HepG2 (cell line): Measurements from ENCODE around the gene RBCK1. TPM values are rescaled to one million over a fixed set of nuclear protein-coding genes. Genes with fewer than 3 reads are reported as not detected.
A peak's percentile ranks its signal among the peaks of the same experiment; 100 is the strongest.

Source experiments
- ARID4A ChIP-seq: sonication (generic); formaldehyde crosslinking; IDR thresholded peaks from 2 replicates; pipeline ENCODE4 v1.5.0; 2020; ENCODE audit warnings: mild to moderate bottlenecking, missing genetic modification reagents, borderline replicate concordance
- CREB1 ChIP-seq, 2 experiments: fragments of 450-650 bp in 1 of 2; IDR thresholded peaks; 2 replicates each; pipeline ENCODE4 v1.6.1; 2016 to 2017; ENCODE audit warnings: control low read depth in 1 of 2, mild to moderate bottlenecking in 1 of 2, missing compliant biosample characterization in 1 of 2, missing genetic modification characterization in 1 of 2
- ELF4 ChIP-seq: sonication (generic); formaldehyde crosslinking; IDR thresholded peaks from 2 replicates; pipeline ENCODE4 v1.5.0; 2020; ENCODE audit warnings: missing genetic modification reagents, mild to moderate bottlenecking, moderate library complexity, borderline replicate concordance
- HNRNPLL ChIP-seq: fragments of 200-400 bp; formaldehyde crosslinking; IDR thresholded peaks from 2 replicates; pipeline ENCODE4 v1.6.1; 2017; ENCODE audit warnings: mild to moderate bottlenecking, low read depth, low read length; ENCODE audit not compliant: poor library complexity, severe bottlenecking
- HOMEZ ChIP-seq: IDR thresholded peaks from 2 replicates; pipeline ENCODE4 v1.6.1; 2016; ENCODE audit warnings: low read depth
- IRF1 ChIP-seq: sonication (generic); formaldehyde crosslinking; IDR thresholded peaks from 2 replicates; pipeline ENCODE4 v1.4.0; 2020; ENCODE audit warnings: low read depth, mild to moderate bottlenecking, missing genetic modification reagents
- NR1H2 ChIP-seq: sonication (generic); formaldehyde crosslinking; IDR thresholded peaks from 2 replicates; pipeline ENCODE4 v1.8.1; 2022; ENCODE audit warnings: low read depth, missing genetic modification reagents, borderline replicate concordance
- PBX3 ChIP-seq: sonication (generic); formaldehyde crosslinking; IDR thresholded peaks from 2 replicates; pipeline ENCODE4 v1.8.1; 2023; ENCODE audit warnings: missing genetic modification reagents, inconsistent platforms, borderline replicate concordance
- PTBP1 ChIP-seq: fragments of 200-400 bp; formaldehyde crosslinking; IDR thresholded peaks from 2 replicates; pipeline ENCODE4 v1.6.1; 2018; ENCODE audit warnings: low read length, low read depth; ENCODE audit not compliant: poor library complexity, severe bottlenecking
- RBM39 ChIP-seq: fragments of 200-400 bp; formaldehyde crosslinking; IDR thresholded peaks from one replicate; pipeline ENCODE4 v1.6.1; 2018; ENCODE audit warnings: antibody characterized with exemption, mild to moderate bottlenecking, low read depth, low read length; ENCODE audit not compliant: poor library complexity, severe bottlenecking
- SMC3 ChIP-seq: IDR thresholded peaks from 2 replicates; pipeline ENCODE4 v1.6.1; 2011; ENCODE audit warnings: low read length, improper control_type of control experiment
- SRSF4 ChIP-seq: fragments of 200-400 bp; formaldehyde crosslinking; IDR thresholded peaks from one replicate; pipeline ENCODE4 v1.6.1; 2018; ENCODE audit warnings: mild to moderate bottlenecking, low read depth, low read length, moderate library complexity; ENCODE audit not compliant: poor library complexity, severe bottlenecking
- TP53 ChIP-seq: sonication (generic); formaldehyde crosslinking; conservative IDR thresholded peaks from 2 replicates; pipeline ENCODE4 v1.4.0; 2020; ENCODE audit warnings: missing genetic modification reagents
- ZNF12 ChIP-seq: sonication (generic); formaldehyde crosslinking; IDR thresholded peaks from 2 replicates; pipeline ENCODE4 v1.5.0; 2020; ENCODE audit warnings: missing genetic modification reagents
- ZNF230 ChIP-seq: sonication (generic); formaldehyde crosslinking; IDR thresholded peaks from 2 replicates; pipeline ENCODE4 v1.4.0; 2020; ENCODE audit warnings: mild to moderate bottlenecking, missing genetic modification reagents
- ZNF333 ChIP-seq: sonication (generic); formaldehyde crosslinking; IDR thresholded peaks from 2 replicates; pipeline ENCODE4 v1.4.0; 2020; ENCODE audit warnings: mild to moderate bottlenecking, missing genetic modification reagents, borderline replicate concordance
- ZNF616 ChIP-seq: sonication (generic); formaldehyde crosslinking; IDR thresholded peaks from 2 replicates; pipeline ENCODE4 v1.5.0; 2020; ENCODE audit warnings: low read depth, mild to moderate bottlenecking, missing genetic modification reagents
- ZNF768 ChIP-seq: sonication (generic); formaldehyde crosslinking; IDR thresholded peaks from 2 replicates; pipeline ENCODE4 v1.4.0; 2020; ENCODE audit warnings: missing genetic modification reagents
- ZSCAN21 ChIP-seq: sonication (generic); formaldehyde crosslinking; IDR thresholded peaks from 2 replicates; pipeline ENCODE4 v1.8.0; 2022; ENCODE audit warnings: mild to moderate bottlenecking, missing genetic modification reagents, moderate library complexity, borderline replicate concordance
- ZSCAN30 ChIP-seq: sonication (generic); formaldehyde crosslinking; IDR thresholded peaks from 2 replicates; pipeline ENCODE4 v1.5.0; 2020; ENCODE audit warnings: mild to moderate bottlenecking, missing genetic modification reagents
- polyA plus RNA-seq, 8 experiments: library from polyadenylated mRNA; depleted of rRNA in 3 of 8; stranded (reverse) in 7 of 8; unstranded in 1 of 8; fragments of >200 nt; fragmentation: Illumina TruSeq in 4 of 8; extraction: Trizol in 4 of 8; gene quantifications; 2 replicates each; pipeline versions ENCODE4 v1.2.1 to v1.2.3, GENCODE V29; 2011 to 2016; ENCODE audit warnings: low read depth in 4 of 8, missing spikeins in 1 of 8, mixed read lengths in 1 of 8; ENCODE audit not compliant: insufficient read depth in 1 of 8
- total RNA-seq, 5 experiments: library from RNA; depleted of rRNA; stranded (reverse); fragments of >200 nt; fragmentation: Illumina TruSeq; extraction: Trizol; gene quantifications; 2 replicates each; pipeline ENCODE4 v1.2.3, GENCODE V29; 2016; ENCODE audit warnings: low read depth in 1 of 5

Gene RBCK1
- total and polyA plus RNA-seq, 2 of the 13 experiments (the other 11 are each of a cell fraction or from before 2014, with no cell fraction given): 149 to 215 TPM

- TF ChIP-seq HOMEZ: peak; percentile 89
- TF ChIP-seq ARID4A (CRISPR knock-in tag): peak; percentile 70; the same call in 1 of the 2 replicates
- TF ChIP-seq ZNF333 (CRISPR knock-in tag): no peak
- TF ChIP-seq TP53: no peak; the same call in 1 of the 2 replicates
- TF ChIP-seq SRSF4: no peak
- TF ChIP-seq ZNF768 (CRISPR knock-in tag): peak; percentile 78; the same call in 1 of the 2 replicates
- peak; percentile 21; the same call in 1 of the 2 replicates for TF ChIP-seq ZNF12
- TF ChIP-seq NR1H2 (CRISPR knock-in tag): no peak
- peak; percentile 100 for TF ChIP-seq SMC3
- no peak for TF ChIP-seq PTBP1
- 0 out of 2 replicates have a peak, but pooled peaks have one; percentile 58 for TF ChIP-seq ZNF616 (CRISPR knock-in tag)
- no peak for TF ChIP-seq ZSCAN30 (CRISPR knock-in tag)
- TF ChIP-seq ZSCAN21 (CRISPR knock-in tag): peak; percentile 29; the same call in 1 of the 2 replicates
- peak; percentile 90 for TF ChIP-seq CREB1 (IDR thresholded peaks at IDR 0.05)
- TF ChIP-seq CREB1 (CRISPR knock-in tag; IDR thresholded peaks at IDR 0.05): no peak
- no peak for TF ChIP-seq PBX3 (CRISPR knock-in tag)
- peak; percentile 25 for TF ChIP-seq RBM39
- TF ChIP-seq IRF1 (CRISPR knock-in tag): 0 out of 2 replicates have a peak, but pooled peaks have one; percentile 35
- TF ChIP-seq ZNF230: no peak
- no peak for TF ChIP-seq ELF4
- no peak for TF ChIP-seq HNRNPLL
Observed at GRCh38 chr20:431012-431904, 23.2 kb downstream of the RBCK1 start (continued).
